GM20431 (cell line): ENCODE results near the gene EPHX1.
"Not testable (repeated sequence)": the region's sequence is repeated elsewhere in the genome, so short reads cannot be mapped to it uniquely, and the experiment has no call there.

ENCODE experiments used
- in situ Hi-C: fragments of 300-500 bp; cut with MseI, MboI; formaldehyde crosslinking; loops from one replicate; pipeline ENCODE4 v1.15.0; 2020; ENCODE audit warnings: low sequenced_read_pairs; ENCODE audit not compliant: unreplicated experiment

EPHX1 gene

DNA sequence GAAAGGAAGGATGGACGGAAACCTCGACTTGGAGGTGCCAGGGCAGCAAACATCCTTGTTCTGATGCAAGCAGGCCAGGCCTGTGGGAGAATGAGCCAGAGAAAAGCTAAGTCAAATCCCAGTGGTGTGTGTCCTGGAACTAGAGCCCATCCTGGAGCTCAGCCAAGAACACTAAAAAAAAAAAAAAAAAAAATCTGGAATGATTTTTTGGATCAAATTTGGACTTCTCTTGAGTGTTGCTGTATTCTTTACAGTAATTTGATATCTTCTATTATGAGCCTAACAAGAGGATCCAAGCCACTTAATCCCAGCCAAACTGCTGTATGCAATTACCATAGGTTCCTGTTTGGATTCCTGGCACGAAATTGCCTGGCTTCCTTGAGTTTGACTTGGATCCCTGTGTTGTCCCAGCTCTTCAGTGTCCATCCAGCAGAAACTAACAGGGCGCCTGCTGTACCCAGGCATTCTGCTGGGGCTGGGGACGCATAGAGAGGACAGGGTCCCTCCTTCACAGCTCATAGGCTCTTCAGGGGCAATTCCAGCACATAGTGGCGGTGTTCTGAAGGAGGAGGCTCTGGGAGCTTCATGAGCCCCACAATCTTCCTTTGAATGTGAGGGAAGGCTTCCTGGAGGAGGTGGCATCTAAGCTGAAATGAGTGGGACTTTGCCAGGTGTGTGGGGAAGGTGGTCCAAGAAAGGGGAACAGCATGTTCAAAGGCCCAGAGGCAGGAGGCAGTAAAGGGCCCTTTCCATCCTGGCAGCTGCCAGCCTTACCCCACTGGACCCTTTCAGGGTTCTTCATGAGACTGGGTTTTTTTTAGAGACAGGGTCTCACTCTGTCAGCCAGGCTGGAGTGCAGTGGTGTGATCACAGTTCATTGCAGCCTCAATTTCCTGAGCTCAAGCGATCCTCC, 24.7 kb downstream of the EPHX1 start:
- in situ Hi-C loops = no loop called here

GRCh38 chr1:225835856-225836255, 25.9 kb downstream of the EPHX1 start:
- in situ Hi-C loops = no loop called here

- in situ Hi-C loops = not testable (repeated sequence)
Measured at GRCh38 chr1:225836296-225836695, 26.4 kb downstream of the EPHX1 start.

GRCh38 chr1:225838793-225839192, 28.9 kb downstream of the EPHX1 start:
- in situ Hi-C loops = no loop called here

GRCh38 chr1:225840223-225840610, 30.3 kb downstream of the EPHX1 start:
- in situ Hi-C loops = no loop called here

GRCh38 chr1:225840713-225841112, 30.8 kb downstream of the EPHX1 start:
- in situ Hi-C loops = no loop called here

DNA sequence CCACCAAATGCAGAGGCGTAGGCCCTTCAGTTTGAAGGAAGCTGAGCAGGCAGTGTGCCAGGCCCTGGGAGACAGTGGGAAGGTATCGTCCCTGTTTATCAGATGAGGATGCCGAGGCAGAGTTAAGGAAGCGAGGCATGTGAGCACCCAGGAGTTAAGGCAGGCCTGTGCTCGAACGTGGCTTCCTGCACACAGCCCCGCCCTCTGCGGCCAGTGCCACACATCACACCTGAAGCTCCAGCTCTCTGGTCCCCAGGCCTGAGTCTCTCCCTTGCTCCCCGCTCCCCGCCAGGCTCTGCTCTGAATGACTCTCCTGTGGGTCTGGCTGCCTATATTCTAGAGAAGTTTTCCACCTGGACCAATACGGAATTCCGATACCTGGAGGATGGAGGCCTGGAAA, 32.1 kb downstream of the EPHX1 start:
- in situ Hi-C loops = no loop called here

- in situ Hi-C loops = no loop called here
Measured at GRCh38 chr1:225842788-225843425, 33.0 kb downstream of the EPHX1 start.

GRCh38 chr1:225843426-225843795, 33.5 kb downstream of the EPHX1 start:
- in situ Hi-C loops = no loop called here

- in situ Hi-C loops = no loop called here
Measured at GRCh38 chr1:225844236-225845061, 34.5 kb downstream of the EPHX1 start.

GRCh38 chr1:225845097-225845496, 35.2 kb downstream of the EPHX1 start:
- in situ Hi-C loops = no loop called here

DNA sequence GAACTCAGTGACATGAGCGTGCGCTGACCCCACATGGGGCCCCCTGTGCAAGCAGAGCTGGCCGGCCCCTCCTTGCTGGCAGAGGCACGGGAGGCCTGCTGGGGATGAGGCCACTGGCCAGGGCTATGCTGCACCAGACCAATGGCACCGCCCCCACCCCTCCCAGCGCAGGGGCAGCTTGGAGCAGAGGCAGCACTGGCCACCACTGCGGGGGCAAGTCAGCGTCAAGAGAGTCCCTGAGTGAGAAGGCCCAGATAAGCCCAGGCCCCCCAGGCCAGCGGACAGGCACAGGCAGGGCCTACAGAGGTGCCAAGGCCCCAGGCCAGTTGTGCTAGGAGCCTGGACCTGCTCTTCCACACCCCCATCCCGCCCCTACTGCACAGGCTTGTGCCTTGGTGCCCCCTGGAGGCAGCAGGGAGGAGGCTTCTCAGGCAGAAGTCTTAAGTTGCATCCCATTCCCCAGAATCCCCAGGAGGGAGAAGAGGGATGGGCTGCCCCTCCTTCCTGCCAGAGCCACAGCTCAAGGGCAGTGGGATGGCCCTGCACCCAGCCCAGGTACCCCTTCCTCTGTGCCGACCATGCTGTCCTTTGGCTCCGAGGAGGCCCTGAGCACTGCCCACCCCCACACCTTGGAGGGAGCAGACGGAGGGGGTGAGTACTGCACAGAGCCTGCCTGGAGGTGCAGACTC, 35.8 kb downstream of the EPHX1 start:
- in situ Hi-C loops = no loop called here

- in situ Hi-C loops = no loop called here
Measured at GRCh38 chr1:225846331-225847310, 36.7 kb downstream of the EPHX1 start.

- in situ Hi-C loops = no loop called here
Measured at GRCh38 chr1:225847610-225848009, 37.7 kb downstream of the EPHX1 start.

GRCh38 chr1:225848030-225848955, 38.4 kb downstream of the EPHX1 start:
- in situ Hi-C loops = no loop called here

GRCh38 chr1:225849925-225850324, 40.0 kb downstream of the EPHX1 start:
- in situ Hi-C loops = no loop called here

DNA sequence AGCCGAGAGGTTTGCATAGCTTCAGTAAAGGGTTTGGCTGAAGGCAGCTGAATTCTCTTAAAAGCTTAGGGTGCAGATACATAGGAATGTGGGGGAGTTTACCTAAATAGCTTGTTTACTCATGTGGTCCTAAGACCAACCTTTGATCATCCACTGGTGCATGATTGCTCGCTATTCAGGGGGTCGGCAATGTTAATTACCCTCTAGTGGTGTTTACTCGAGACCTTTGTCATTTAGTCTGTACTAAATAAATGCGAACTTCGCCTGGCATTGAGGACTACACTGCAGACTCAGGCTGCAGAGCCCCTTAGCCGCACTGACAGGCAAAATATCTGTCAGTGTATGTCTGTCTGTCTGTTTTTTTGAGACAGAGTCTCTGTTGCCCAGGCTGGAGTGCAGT, 40.4 kb downstream of the EPHX1 start:
- in situ Hi-C loops = no loop called here

DNA sequence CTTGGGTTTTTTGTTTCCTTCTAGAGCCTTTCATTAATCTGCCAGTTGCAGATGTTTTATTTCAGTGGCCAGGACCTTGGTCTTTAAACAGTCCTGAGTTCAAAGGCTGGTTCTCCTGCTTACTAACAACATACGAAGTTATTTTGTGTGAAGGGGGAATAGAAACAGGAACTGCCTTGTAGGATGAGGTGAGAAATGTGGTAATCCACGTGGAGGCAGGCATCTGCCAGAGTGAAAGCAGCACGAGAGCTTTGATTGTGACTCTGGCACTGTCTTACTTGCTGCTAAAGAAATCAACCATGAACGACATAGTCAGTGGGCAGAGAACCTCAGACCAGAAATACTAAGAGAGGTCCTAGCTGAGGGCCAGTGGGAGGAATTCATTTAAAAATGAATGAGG, 41.9 kb downstream of the EPHX1 start:
- in situ Hi-C loops = no loop called here
